Activated CD8-positive, alpha-beta memory T cell treated with anti-CD3 and anti-CD28 coated beads, Interleukin-2, amount 10 ng/mL, durations not matched to agents 7 days and 5 days (primary cell): Measurements from ENCODE around the gene GBP2. TPM values are rescaled to one million over a fixed set of nuclear protein-coding genes. Genes with fewer than 3 reads are reported as not detected.
A peak's percentile ranks its signal among the peaks of the same experiment; 100 is the strongest.

Experiments
- ATAC-seq: fragments of 150-1000 bp; cut with Tn5 transposase; one replicate; pipeline ENCODE4 v1.10.0; 2021; ENCODE audit warnings: moderate library complexity
- CTCF ChIA-PET: fragments of 350-600 bp; sonication (Branson Sonifier 250); formaldehyde crosslinking; loops from one replicate; lab custom pipeline; 2021; ENCODE audit warnings: antibody characterized with exemption; lab: Charles Lee
- DNase-seq: peaks from one replicate; pipeline ENCODE4 v3.0.0-alpha.2; 2020
- H3K27ac Mint-ChIP-seq: one replicate; pipeline ENCODE4 v1.8.0; 2021; ENCODE audit warnings: mild to moderate bottlenecking, mixed read lengths
- H3K27me3 Mint-ChIP-seq: one replicate; pipeline ENCODE4 v1.8.0; 2021; ENCODE audit warnings: mixed read lengths
- H3K36me3 Mint-ChIP-seq: one replicate; pipeline ENCODE4 v1.8.0; 2021; ENCODE audit warnings: mild to moderate bottlenecking, mixed read lengths
- H3K4me1 Mint-ChIP-seq: one replicate; pipeline ENCODE4 v1.8.0; 2021; ENCODE audit warnings: mixed read lengths
- H3K4me3 Mint-ChIP-seq: one replicate; pipeline ENCODE4 v1.8.0; 2021; ENCODE audit warnings: mild to moderate bottlenecking, moderate library complexity, mixed read lengths
- H3K9me3 Mint-ChIP-seq: one replicate; pipeline ENCODE4 v1.8.0; 2022; ENCODE audit warnings: low read depth, mixed read lengths
- total RNA-seq, 2 experiments: library from RNA; stranded (reverse); gene quantifications; one replicate each; pipeline ENCODE4 v1.2.3, GENCODE V29; 2021

The GBP2 gene, protein sequence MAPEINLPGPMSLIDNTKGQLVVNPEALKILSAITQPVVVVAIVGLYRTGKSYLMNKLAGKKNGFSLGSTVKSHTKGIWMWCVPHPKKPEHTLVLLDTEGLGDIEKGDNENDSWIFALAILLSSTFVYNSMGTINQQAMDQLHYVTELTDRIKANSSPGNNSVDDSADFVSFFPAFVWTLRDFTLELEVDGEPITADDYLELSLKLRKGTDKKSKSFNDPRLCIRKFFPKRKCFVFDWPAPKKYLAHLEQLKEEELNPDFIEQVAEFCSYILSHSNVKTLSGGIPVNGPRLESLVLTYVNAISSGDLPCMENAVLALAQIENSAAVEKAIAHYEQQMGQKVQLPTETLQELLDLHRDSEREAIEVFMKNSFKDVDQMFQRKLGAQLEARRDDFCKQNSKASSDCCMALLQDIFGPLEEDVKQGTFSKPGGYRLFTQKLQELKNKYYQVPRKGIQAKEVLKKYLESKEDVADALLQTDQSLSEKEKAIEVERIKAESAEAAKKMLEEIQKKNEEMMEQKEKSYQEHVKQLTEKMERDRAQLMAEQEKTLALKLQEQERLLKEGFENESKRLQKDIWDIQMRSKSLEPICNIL
- total RNA-seq: 100 to 1,000 TPM; 150 to 194 TPM

DNA sequence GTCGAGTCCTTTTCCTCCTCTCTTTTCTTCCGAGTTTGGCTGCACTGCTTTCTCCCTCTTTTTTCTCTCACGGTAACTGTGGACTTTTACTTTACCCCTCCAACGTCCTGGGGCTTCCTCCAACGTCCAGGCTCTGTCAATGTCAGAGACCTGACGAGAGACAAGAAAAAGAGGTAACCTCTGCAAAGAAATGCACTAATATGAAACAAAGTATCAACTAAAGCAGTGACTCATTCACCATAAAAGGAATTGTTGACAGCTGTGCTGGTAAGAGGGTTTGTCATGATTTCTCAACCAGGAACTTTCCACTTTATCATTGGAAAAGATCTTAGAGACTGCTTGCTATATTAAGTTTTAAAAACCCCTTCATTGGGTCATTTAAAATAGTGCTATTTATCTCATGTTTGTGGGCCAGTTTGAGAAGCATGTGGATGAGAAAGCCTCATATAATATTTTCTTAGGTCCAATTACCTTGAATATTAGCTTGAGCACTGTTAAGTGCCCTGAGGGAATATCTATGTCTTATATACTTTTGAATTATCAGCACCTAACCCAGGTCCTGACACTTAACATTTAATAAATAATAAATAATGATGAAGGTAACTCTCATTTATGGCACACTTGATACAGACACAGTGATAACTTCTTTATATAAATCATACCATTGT is at the start of gene GBP2:
Gene GBP2 (minus strand): TSS at position 202 of the 668 bp plus-strand sequence. CDS start 4,148 bp downstream, outside the sequence.
- Mint-ChIP-seq H3K36me3 (peaks cover 48% of the 10 kb centered on the region), H3K4me1 (peaks cover 60% of the 10 kb centered on the region), H3K4me3 (peak within 1 kb of the TSS; percentile 94), H3K27me3 (no peaks in the 10 kb centered on the region), H3K27ac (peak within 1 kb of the TSS; percentile 99), H3K9me3 (peaks cover 3% of the 10 kb centered on the region)
- ATAC-seq (peak; percentile 77), DNase-seq (peak; percentile 54)
- CTCF ChIA-PET: interaction anchor here (0.9 to 1.9 kb wide), 8 partner anchors 9 to 486 kb away, joined by 3 to 7 read pairs (median 4); partner anchors contain the start of gene GBP4

DNA sequence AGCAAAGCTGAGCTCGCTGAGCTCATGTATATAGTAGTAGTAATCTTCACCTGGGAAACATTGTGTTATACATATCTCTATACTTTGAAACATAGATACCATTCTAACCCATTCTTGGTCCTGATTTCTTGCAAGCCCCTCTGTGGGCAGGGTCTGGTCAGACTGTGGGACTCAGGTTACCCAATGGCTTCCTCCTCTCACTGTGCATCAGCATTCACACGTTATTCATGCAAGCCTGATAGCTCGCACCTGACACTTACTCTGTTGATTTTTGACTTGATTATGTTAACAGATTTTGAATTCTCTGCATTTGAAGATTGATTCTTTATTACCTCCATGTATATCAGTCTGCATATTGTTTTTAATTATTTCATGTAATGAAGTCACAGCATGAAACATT is 48.6 kb upstream of the GBP2 start:
- Mint-ChIP-seq H3K27me3 (no peaks in the 10 kb centered on the region), H3K4me1 (peaks cover 16% of the 10 kb centered on the region), H3K9me3 (peaks cover 9% of the 10 kb centered on the region), H3K36me3 (peaks cover 26% of the 10 kb centered on the region), H3K27ac (no peak overlapping the region), H3K4me3 (no peak overlapping the region)
- ATAC-seq (no peak), DNase-seq (no peak)
- CTCF ChIA-PET: no interaction called here

DNA sequence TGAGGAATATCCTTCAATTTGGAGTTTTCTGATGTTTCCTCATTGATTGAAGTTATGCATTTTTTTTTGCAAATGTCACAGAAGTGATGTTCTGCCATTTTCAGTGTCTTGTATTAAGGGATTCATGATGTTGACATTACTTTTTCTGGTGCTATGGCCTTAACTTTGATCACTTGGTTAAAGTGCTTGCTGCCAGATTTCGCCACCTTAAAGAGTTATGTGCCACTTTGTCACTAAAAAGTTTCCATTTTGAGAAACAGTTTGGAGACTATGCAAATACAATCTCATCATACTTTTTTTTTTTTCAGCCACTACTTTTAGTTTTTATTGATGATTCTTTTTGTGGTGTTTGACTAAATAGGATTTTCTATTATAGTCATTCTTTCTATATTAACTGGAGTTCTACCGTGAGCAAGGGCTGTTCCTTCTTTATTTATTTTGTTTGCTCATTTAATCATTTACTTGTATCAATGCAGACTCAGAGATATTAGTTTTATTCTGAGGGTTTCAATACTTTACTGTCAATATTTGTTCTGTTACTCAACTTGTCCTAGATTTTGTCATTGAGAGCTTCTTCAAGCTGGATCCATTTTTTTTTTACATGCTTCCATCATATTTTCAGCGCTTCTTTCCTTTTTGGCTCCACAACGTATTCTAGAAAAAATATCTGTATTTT is 46.7 kb upstream of the GBP2 start:
- peaks cover 29% of the 10 kb centered on the region for H3K36me3 Mint-ChIP-seq
- DNase-seq (no peak), ATAC-seq (no peak)
- H3K4me3 Mint-ChIP-seq: no peak overlapping the region
- H3K27ac Mint-ChIP-seq: no peak overlapping the region
- no peaks in the 10 kb centered on the region for H3K27me3 Mint-ChIP-seq
- CTCF ChIA-PET: interaction anchor here (1.3 kb wide), 1 partner anchor 23 kb away, joined by 4 read pairs; no protein-coding TSS in a partner anchor
- peaks cover 11% of the 10 kb centered on the region for H3K9me3 Mint-ChIP-seq
- peaks cover 16% of the 10 kb centered on the region for H3K4me1 Mint-ChIP-seq

DNA sequence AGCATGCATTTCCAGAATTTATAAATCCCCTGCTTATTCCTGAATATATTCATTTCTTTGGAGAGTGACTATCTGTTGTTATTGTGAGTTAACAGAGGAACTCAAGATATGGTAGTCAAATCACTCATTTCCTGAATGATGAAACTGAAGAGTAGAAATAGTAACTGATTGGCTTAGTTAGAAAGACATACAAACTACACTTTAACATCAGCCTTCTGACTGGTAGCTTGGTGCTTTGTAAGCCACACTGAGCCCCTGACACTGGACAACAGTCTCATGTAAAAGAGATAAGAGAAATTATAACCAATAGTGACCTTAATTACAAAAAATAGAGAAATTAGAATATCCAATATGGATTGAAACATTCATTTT is 45.1 kb upstream of the GBP2 start:
- Mint-ChIP-seq H3K4me3 (peak overlapping the region; percentile 4), H3K27ac (peak overlapping the region; percentile 83), H3K27me3 (no peaks in the 10 kb centered on the region), H3K4me1 (peaks cover 11% of the 10 kb centered on the region), H3K9me3 (peaks cover 11% of the 10 kb centered on the region), H3K36me3 (peaks cover 29% of the 10 kb centered on the region)
- DNase-seq: no peak
- ATAC-seq: peak; percentile 61
- CTCF ChIA-PET: interaction anchor here (0.9 kb wide), 1 partner anchor 159 kb away, joined by 3 read pairs; no protein-coding TSS in a partner anchor

DNA sequence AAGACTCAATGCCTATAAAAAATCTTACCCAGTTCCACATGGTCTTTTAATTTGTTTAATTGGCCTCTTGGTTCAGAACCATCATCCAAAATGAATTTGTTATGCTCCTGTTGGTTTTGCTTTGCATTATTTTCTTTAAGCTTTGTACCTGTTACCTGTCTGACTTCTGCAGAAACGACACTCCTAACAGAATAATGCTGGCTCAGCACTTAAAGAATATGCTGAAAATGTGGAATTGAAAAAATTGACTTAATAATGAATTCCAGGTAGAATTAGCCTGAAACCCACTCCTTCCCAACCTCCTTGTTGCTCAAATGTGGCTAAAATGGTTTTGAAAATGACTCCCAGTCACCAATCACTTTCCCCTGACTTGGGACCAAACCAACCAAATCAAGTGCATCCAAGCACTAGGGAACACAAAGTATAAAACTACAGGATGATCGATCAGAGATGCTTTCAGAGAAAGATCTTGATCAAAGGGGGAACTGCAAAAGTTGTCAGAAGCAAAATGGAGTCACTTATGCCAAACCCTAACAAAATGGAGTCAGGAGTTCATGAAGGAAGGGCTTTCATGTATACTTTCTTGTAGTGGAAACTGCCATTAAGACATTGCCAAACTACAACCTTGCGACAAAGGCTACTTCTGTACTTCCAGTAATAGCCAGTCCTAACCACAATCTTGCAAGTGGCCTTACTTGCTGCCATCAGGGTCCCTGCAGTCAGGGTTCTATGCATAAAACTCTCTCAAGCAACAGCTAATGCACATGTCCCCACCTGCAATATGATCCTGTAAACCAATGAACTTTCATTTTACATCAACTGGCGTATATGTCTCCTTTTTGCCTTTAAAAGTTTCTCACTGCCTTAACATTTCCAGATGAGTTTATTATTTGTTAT is 44.5 kb upstream of the GBP2 start:
- Mint-ChIP-seq H3K27me3 (no peaks in the 10 kb centered on the region), H3K4me3 (peak overlapping the region; percentile 4), H3K36me3 (peaks cover 29% of the 10 kb centered on the region), H3K4me1 (peaks cover 11% of the 10 kb centered on the region), H3K9me3 (peaks cover 11% of the 10 kb centered on the region), H3K27ac (peak overlapping the region; percentile 83)
- ATAC-seq (no peak), DNase-seq (no peak)
- CTCF ChIA-PET: interaction anchor here (0.9 kb wide), 1 partner anchor 158 kb away, joined by 3 read pairs; no protein-coding TSS in a partner anchor

DNA sequence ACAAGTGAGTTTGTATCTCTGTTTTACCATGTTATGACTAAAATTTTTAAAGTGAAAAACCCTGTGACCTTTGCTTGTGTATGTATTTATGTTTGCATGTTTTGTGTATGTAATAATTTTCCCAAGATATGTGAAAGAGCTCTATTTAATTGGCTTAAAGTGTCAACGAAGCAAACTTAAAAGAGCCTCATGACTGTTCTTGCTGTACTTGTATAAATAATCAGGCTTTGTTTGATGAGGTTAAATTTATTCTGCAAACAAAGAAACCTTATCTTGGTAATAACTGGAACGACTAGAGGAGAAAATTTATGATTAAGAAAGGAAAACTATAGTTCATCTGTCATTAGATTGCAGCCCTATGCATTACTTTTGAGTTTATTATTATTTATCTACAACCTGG is 43.3 kb upstream of the GBP2 start:
- H3K27ac Mint-ChIP-seq: no peak overlapping the region
- peaks cover 11% of the 10 kb centered on the region for H3K4me1 Mint-ChIP-seq
- CTCF ChIA-PET: no interaction called here
- ATAC-seq (no peak), DNase-seq (no peak)
- H3K9me3 Mint-ChIP-seq: peaks cover 9% of the 10 kb centered on the region
- H3K27me3 Mint-ChIP-seq: no peaks in the 10 kb centered on the region
- H3K4me3 Mint-ChIP-seq: no peak overlapping the region
- H3K36me3 Mint-ChIP-seq: peaks cover 25% of the 10 kb centered on the region

DNA sequence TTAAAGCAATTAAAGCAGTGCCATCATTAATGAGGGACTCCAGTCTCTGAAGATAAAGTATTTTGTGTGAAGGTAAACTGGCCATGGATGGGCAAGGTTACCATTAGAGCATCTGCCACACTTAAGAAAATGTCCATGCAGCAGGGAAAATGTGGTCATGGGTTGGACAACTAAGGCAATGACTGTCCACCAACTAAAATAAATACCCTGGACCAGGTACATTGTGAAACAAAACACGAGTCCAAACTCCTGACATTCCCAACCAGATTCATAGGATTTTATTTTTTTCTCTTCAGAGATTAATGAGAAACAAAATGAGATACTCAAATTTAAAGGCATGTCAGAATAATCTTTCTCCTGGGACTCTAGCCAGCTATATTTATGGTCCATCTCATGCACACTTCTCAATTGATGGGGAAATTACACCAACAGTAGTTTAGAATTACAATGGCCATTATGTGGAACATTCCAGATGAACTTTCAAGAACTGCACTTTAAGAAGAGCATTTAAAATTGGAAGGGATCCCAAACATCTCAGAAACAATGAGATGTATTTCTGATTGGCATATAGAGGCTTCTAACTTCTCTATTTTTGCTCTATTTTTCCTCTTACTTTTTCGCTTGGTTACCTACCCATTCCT is 41.8 kb upstream of the GBP2 start:
- ATAC-seq: no peak
- H3K9me3 Mint-ChIP-seq: peaks cover 9% of the 10 kb centered on the region

DNA sequence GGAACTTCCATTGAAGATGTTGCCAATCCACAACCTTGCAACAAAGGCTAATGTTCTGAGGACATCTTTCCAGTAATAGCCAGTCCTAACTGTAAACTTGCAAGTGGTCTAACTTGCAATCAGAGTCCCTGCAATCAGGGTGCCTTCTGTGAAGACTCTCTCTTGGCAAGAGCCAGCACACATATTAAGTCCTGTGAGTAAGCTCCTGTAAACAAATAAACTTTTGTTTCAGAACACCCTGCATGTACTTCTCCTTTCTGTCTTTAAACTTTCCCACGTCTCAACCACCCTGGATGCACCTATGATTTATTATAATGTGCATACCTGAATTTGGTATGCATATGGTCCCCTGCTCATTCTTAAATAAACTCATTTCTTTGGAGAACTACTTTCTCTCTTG is 40.8 kb upstream of the GBP2 start:
- peaks cover 10% of the 10 kb centered on the region for H3K4me1 Mint-ChIP-seq
- CTCF ChIA-PET: no interaction called here
- no peak for ATAC-seq
- H3K9me3 Mint-ChIP-seq: peaks cover 9% of the 10 kb centered on the region
- H3K27ac Mint-ChIP-seq: no peak overlapping the region
- H3K27me3 Mint-ChIP-seq: no peaks in the 10 kb centered on the region
- no peak overlapping the region for H3K4me3 Mint-ChIP-seq
- H3K36me3 Mint-ChIP-seq: peaks cover 20% of the 10 kb centered on the region
- no peak for DNase-seq

More for the DNA sequence above, 41.8 kb upstream of the GBP2 start:
- CTCF ChIA-PET: no interaction called here
- no peak for DNase-seq
- Mint-ChIP-seq H3K36me3 (peaks cover 24% of the 10 kb centered on the region), H3K4me3 (no peak overlapping the region), H3K4me1 (peaks cover 11% of the 10 kb centered on the region), H3K27me3 (no peaks in the 10 kb centered on the region), H3K27ac (no peak overlapping the region)

DNA sequence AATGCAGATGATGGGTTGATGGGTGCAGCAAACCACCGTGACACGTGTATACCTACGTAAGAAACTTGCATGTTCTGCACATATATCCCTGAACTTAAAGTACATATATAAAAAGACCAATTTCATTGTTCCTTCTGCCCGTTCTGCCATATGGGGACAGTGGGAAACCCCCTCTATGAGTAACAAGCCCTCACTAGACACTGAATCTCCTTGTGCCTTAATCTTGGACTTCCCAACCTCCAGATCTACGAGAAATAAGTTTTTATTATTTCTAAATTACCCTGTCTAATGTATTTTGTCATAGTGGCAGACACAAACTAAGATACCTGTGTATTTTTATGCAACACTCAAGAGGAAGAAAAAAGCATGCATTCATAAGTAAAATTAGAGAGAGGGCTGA is 39.9 kb upstream of the GBP2 start:
- DNase-seq (no peak), ATAC-seq (no peak)
- CTCF ChIA-PET: no interaction called here
- Mint-ChIP-seq H3K27me3 (no peaks in the 10 kb centered on the region), H3K27ac (no peak overlapping the region), H3K9me3 (peaks cover 7% of the 10 kb centered on the region), H3K36me3 (peaks cover 16% of the 10 kb centered on the region), H3K4me1 (peaks cover 4% of the 10 kb centered on the region), H3K4me3 (no peak overlapping the region)

DNA sequence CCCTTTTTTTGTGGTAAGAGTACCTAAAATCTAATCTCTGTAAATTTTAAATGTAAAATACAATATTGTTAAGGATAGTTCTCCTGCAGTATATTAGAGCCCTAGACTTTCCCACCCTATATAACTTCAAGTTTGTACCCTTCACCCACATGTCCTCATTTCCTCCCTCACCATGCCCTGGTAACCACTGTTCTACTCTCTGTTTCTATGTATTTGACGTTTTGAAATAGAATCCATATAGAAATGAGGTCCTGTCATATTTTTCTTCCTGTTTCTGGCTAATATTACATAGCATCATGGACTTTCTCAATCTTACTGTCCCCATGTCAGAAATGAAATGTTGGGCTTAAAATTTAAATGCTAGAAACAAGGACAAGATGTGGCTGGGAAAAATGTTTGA is 25.1 kb upstream of the GBP2 start:
- ATAC-seq (no peak), DNase-seq (no peak)
- Mint-ChIP-seq H3K4me3 (no peak overlapping the region), H3K27me3 (no peaks in the 10 kb centered on the region), H3K36me3 (peaks cover 8% of the 10 kb centered on the region), H3K9me3 (peaks cover 2% of the 10 kb centered on the region), H3K4me1 (peaks cover 6% of the 10 kb centered on the region), H3K27ac (no peak overlapping the region)
- CTCF ChIA-PET: no interaction called here

DNA sequence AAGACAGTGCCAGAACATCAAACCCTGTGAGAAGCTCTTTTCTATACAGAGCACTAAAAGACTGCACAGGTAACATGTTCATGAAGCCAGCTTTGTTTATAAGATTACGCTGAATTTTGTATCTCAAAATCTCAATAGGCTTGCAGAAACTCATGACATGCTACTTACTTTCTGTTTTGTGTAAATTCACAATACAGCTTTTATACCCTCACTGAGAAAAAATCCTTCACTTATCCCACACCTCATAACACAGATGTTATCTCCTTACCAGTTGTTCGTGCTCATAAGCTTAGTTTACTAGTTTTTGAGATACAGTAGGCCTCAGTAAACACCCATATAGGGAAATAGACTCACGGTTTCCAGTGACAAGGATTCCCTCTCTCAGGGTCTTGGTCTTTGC is 24.1 kb upstream of the GBP2 start:
- Mint-ChIP-seq H3K27me3 (no peaks in the 10 kb centered on the region), H3K27ac (no peak overlapping the region), H3K4me3 (no peak overlapping the region), H3K36me3 (peaks cover 3% of the 10 kb centered on the region), H3K4me1 (peaks cover 6% of the 10 kb centered on the region), H3K9me3 (no peaks in the 10 kb centered on the region)
- ATAC-seq: no peak
- CTCF ChIA-PET: interaction anchor here (1.0 kb wide), 1 partner anchor 23 kb away, joined by 4 read pairs; no protein-coding TSS in a partner anchor
- DNase-seq: no peak

DNA sequence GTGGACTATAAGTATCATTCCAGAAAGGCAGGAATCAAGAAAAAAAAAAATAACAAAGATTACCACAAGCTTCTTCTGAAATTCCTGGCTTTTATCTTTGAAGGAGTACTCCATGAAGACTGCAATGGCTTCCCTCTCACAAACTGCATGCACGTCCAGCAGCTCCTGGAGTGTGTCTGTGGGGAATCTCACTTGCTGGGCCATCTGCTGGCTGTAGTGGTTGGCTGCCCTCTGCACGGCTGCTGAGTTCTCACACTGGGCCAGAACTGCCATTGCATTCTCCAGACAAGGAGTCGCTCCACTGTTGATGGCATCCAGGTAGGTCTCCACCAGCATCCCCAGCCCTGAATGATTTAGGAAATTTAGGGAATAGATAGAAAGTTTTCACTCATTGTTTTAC is 23.3 kb upstream of the GBP2 start:
- Mint-ChIP-seq H3K27ac (no peak overlapping the region), H3K9me3 (no peaks in the 10 kb centered on the region), H3K4me3 (no peak overlapping the region), H3K36me3 (peaks cover 3% of the 10 kb centered on the region), H3K4me1 (peaks cover 6% of the 10 kb centered on the region), H3K27me3 (no peaks in the 10 kb centered on the region)
- ATAC-seq: no peak
- CTCF ChIA-PET: interaction anchor here (0.7 to 1.0 kb wide), 2 partner anchors 24 to 68 kb away, joined by 3 to 4 read pairs; no protein-coding TSS in a partner anchor
- no peak for DNase-seq
